Stromal cell of bone marrow (primary cell): ENCODE measurements around the gene TSC2.

Experiments used
- DNase-seq: peaks from one replicate; pipeline ENCODE4 v3.0.0-alpha.2; 2012; ENCODE audit warnings: low read depth

The TSC2 gene

DNA sequence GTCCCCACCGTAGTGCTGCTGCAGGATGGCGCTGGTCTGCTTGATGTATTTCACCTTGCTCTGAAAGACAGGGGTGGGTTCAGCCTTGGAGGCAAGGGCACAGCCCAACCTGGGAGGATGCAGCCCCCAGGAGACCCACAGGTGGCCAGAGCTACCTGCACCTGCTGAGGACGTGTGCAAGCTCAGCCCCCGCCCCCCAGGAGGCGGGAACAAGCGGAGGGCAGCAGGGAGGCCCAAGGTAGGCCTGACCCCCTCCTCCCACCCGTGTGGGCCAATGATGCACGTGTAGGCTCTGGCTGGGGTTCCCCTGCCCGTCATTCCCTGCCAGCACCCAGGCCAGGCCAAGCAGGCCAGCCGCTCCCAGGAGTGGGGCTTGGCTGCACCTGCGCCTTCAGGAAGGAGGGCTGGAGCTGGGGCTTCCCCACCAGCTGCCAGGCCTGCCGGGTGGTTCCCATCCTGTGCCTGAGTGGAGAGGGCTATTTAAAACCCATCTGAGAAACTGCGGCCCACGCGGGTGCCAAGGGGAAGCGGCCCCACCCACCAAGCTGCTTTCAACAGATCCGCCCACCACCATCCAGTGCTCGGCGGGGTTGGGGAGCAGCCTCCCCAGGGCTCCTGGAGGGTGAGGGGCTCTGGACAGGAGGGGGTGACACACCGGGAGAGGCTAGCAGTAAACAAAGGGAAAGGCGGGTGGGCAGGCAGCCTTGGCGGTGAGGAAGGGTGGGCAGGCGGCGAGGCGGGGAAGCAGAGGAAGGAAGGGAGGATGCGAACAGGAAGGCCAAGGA is 3.9 kb upstream of the TSC2 start:
- DNase-seq, result no peak

GRCh38 chr16:2044541-2044940 is 3.2 kb upstream of the TSC2 start:
- DNase-seq, result no peak

DNA sequence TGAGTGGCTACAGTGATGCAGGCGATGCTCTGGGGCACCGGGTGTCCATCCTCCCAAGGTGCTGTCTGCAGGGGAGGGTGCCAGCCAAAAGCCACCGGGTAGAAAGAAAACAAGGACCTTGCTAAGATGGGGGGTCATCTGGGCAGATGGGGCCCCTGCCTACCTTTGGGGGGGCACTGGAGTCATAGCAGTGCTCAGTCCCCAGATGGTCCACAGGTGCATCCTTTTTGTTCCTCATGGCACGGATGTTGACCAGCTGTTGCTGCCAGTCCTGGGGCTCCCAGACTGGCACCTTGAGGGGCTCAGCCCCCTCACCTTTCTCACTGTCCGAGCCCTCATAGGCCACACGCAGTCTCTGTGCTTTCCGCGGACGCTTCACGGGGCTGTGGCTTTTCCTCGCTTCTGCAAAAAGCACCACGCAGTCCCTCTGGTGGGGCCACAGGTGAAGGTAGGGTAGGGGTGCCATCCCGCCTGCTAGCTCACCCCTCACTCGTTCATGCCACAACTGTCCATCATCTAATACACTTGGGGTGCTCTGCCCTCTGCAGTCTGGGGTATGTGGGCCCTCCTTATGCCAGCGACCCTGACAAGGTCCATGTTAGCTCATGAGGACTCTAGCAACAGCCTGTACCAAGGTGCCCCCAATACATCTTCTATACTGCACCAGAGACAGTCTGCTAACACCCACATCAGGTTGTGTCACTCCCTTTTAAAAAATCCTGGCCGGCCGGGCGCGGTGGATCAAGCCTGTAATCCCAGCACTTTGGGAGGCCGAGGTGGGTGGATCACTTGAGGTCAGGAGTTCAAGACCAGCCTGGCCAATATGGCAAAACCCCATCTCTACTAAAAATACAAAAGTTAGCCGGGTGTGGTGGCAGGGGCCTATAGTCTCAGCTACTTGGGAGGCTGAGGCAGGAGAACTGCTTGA is 1.6 kb upstream of the TSC2 start:
- no peak for DNase-seq

GRCh38 chr16:2046893-2047329 is 874 bp upstream of the TSC2 start:
- DNase-seq, result no peak

DNA sequence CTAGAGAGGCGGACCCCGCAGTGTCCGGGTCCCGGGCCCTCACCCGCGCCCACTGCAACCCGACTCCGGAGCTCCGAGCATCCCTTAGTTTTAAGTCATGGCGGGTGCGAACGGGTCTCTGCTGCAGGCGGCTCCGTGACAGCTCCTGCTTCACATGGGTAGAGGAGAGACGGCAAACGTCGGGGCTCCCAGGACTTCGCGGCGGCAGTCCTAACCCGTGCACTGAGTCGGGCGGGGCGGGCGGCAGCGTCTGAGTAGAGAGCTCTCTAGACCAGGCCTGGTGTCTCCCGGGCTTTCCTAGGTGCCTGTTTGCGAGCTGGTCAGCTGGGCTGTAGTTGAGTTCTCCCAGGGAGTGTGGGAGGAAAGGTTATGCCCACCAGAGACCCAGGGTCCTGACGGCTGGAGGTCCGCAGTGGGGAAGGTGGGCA is 345 bp downstream of the TSC2 start:
- DNase-seq, result no peak

DNA sequence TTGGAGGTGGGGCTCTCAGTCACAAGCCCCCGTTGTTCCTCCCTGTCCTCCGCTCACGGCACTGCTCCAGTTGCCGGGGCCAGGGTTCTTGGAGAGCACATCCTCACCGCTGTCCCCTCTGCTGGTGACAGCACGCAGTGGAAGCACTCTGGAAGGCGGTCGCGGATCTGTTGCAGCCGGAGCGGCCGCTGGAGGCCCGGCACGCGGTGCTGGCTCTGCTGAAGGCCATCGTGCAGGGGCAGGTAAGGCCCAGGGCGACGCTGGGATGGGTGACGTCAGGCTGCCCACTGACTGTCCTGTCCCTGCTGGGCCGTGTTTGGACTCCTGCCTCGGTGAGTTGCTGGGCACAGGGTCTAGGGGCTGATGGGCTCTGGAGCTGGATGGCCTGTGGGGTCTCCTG is 5.4 kb downstream of the TSC2 start:
- DNase-seq, result no peak

DNA sequence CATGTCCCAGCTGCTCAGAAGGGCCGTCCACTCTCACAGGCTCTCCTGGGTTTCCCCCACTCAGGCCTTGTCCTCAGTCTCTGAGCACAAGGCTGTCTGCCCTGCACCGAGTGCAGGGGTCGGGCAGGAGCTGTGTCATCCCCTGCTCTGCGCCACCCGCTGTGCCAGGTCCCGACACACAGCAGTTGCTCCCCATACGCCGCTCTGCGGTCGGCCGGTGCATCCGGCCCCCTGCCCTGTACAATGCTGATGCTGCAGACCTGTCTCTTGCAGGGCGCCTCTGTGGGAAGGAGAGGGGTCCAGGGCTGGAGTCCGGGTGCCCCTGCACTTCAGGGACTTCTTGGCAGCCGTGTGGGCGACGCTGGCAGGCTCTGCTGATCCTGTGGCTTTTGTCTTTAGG is 6.1 kb downstream of the TSC2 start:
- no peak for DNase-seq

DNA sequence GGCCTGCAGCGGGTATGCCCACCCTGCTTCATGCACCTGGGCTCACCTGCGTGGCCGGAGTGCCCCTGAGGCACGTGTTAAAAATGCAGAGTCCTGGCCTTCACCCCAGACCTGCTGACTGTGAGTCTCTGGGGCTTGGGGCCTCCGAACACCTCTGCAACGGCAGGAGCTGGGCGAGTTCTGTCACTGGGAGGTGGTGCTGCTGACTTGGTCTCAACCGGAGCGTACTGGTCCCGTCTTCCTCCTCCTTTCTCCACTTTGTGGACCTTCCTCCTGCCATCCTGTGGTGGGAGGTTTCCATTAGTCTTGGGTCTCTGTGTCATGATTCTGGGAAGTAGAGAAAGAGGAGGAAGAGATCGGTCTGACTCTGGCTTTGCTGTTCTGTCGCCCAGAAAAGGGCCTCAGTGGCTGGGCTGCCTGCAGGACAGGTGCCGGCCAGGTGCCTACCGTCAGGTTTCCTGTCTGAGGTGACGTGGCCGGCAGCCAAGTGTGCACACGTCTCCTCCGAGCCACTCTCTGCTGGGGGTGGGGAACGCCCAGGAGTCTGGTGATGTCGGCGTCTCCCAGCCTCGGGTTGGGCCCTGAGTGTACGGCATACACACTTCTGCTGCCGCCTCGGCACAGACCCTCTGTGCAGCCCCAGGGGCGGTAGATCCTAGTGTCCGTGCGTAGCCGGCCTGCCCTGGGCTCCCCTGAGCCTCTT is 6.9 kb downstream of the TSC2 start:
- no peak for DNase-seq

- DNase-seq, result no peak
These were observed 8.3 kb downstream of the TSC2 start for GRCh38 chr16:2056077-2056476.

DNA sequence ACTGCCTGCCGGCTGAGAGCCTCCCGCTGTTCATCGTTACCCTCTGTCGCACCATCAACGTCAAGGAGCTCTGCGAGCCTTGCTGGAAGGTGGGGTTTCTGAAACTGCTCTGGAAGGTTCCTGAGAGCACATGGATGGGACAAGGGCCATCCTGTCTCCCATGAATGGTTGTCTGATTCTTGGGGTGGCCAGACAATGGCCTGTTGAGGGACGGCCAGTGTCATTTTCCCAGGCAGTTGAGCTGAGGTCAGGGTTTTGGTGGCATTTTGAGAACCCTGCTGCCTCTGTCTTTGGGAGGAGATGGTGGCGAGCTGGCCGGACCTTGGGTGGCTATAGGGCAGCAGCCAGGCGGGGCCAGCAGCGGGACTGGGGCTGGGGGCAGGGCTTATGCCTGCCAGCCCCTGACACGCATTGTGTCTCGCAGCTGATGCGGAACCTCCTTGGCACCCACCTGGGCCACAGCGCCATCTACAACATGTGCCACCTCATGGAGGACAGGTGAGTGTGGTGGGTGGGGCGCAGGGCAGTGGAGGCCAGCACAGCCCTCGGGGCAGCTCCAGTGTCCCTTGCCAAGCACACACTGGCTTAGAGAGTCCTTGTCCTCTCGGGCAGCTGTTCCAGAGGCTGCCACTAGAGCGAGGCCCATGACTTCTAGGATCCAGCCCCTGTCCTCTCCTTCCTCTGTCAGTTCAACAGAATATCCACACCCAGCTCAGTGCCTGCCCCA is 9.1 kb downstream of the TSC2 start:
- DNase-seq, result no peak

GRCh38 chr16:2057438-2057837 is 9.7 kb downstream of the TSC2 start:
- no peak for DNase-seq

GRCh38 chr16:2058420-2058819 is 10.6 kb downstream of the TSC2 start:
- no peak for DNase-seq

- DNase-seq, result no peak
These were observed 11.1 kb downstream of the TSC2 start for GRCh38 chr16:2058872-2059271.

DNA sequence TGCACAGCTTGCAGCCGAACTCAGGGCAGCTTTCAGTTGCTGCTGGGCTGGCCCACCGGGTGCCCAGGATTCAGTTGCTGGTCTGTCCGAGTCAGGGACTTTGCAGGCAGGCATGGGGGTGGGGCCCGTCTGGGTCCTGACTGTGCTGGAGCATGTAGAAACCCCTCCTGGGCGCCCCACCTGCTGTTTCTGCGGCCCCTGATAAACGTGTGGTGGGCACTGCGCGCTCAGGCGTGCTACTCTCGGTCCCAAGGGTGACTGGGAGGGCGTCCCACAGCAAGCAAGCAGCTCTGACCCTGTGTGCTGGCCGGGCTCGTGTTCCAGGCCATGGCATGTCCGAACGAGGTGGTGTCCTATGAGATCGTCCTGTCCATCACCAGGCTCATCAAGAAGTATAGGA is 12.6 kb downstream of the TSC2 start:
- no peak for DNase-seq

- no peak for DNase-seq
These were observed 13.2 kb downstream of the TSC2 start for GRCh38 chr16:2061023-2061422.

DNA sequence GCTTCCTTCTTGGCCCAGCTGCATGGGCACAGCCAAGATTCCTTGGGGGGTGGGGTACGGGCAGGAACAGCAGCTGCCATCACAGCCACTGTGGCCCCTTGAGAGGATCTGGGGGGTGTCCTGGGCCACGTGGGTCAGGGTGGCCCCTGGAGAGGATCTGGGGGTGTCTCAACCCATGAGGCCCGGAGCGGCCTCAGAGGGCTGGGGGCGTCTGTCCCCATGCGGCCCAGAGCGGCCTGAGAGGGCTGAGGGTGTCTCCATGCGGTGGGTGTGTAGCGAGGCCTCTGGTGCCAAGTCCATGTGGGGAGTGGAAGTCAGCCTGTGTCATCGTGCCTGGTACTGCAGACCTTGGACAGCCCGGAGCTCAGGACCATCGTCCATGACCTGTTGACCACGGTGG is 13.7 kb downstream of the TSC2 start:
- DNase-seq, result no peak

DNA sequence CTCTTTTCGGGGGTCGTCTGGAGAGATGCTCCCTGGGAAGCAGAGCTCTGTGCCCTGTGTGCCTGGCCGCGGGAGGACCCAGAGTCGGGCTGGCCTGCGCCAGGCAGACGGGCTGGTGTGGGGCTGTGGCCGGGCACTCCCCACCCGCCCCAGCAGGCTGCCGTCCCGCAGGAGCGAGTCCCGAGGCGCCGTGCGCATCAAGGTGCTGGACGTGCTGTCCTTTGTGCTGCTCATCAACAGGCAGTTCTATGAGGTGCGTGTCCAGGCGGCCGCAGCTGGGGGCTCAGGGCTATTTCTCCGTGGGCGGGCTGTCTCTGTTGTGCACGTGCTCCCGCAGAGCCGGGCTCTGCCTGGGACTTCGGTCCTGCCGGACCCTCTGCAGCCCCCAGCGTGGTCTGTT is 15.0 kb downstream of the TSC2 start:
- DNase-seq, result no peak

- DNase-seq, result no peak
These were observed 16.1 kb downstream of the TSC2 start for GRCh38 chr16:2063861-2064260.

GRCh38 chr16:2064368-2064945 is 16.7 kb downstream of the TSC2 start:
- no peak for DNase-seq

GRCh38 chr16:2066139-2066538 is 18.4 kb downstream of the TSC2 start:
- DNase-seq, result no peak
